ENCODE data around the gene LRRC36. TPM values are rescaled to one million over a fixed set of nuclear protein-coding genes. Genes with fewer than 3 reads are reported as not detected.

Gene LRRC36
- total and polyA plus RNA-seq, 2 donors (not counting 3 experiments of a cell fraction or from before 2014, with no cell fraction given) = 0.30 to 2.0 TPM

- Histone ChIP-seq H4K20me1 (replicated peaks; ENCODE audit: control insufficient read depth, extremely low read depth, insufficient read depth, low read length) (no peaks in the 10 kb centered on the region), H3K79me2 (ENCODE audit: control insufficient read depth, insufficient read depth, low read length) (no peaks in the 10 kb centered on the region), H3K9me3 (replicated peaks; ENCODE audit: control insufficient read depth, insufficient read depth, low read length) (no peaks in the 10 kb centered on the region), H3K4me2 (ENCODE audit: insufficient read depth, low read length) (no peak overlapping the region), H3K9me1 (replicated peaks; ENCODE audit: control insufficient read depth, extremely low read depth, insufficient read depth, low read length) (no peaks in the 10 kb centered on the region), H3K36me3 (ENCODE audit: control insufficient read depth in 2 of 2, extremely low read depth in 1 of 2, insufficient read depth in 2 of 2, low read length in 2 of 2) (no peaks in the 10 kb centered on the region), H3K4me1 (ENCODE audit: control insufficient read depth, extremely low read depth, insufficient read depth, low read length) (peaks cover 13% of the 10 kb centered on the region), H3K27ac (ENCODE audit: insufficient read depth, low read depth, low read length) (no peak overlapping the region), H3K9ac (replicated peaks; ENCODE audit: extremely low read depth, insufficient read depth, low read length) (no peak overlapping the region), H3K27me3 (ENCODE audit: control insufficient read depth in 2 of 2, insufficient read depth in 2 of 2, low read length in 2 of 2) (peaks cover 9 to 11% of the 10 kb centered on the region in 2 experiments), H3K4me3 (replicated peaks in 1 of 3; ENCODE audit: insufficient read depth in 1 of 3, low read depth in 1 of 3, low read length in 3 of 3) (no peak overlapping the region), H2AFZ (ENCODE audit: low read depth, low read length) (no peak overlapping the region)
- FAIRE-seq (no peak), DNase-seq (ENCODE audit: low read depth, low spot score) (no peak)
- ChIA-PET CTCF (no interaction called here), POLR2A (no interaction called here)
- intact Hi-C loops (cut with micrococcal nuclease) = loop anchor here (10.0 kb wide), 2 partner anchors 202 to 442 kb away; partner anchors contain the start of genes E2F4, ELMO3 and EXOC3L1
- no TSS peak for BruUV-seq (replicated peaks)
- dilution Hi-C loops (cut with MboI; ENCODE audit: extremely low pct_ligation_motif_present, low sequenced_read_pairs) = no loop called here
- TF ChIP-seq EZH2 (IDR thresholded peaks at IDR 0.05; ENCODE audit: borderline replicate concordance, low read depth, low read length, severe bottlenecking) = no peak
- no peak for TF ChIP-seq POLR2A (IDR thresholded peaks at IDR 0.05; ENCODE audit: low read depth, low read length)
- no peak for TF ChIP-seq FOS (IDR thresholded peaks at IDR 0.05; ENCODE audit: borderline replicate concordance, insufficient read depth, low read length)
- TF ChIP-seq POLR2AphosphoS5 (IDR thresholded peaks at IDR 0.05; ENCODE audit: insufficient read depth, low read depth, low read length) = no peak
- TF ChIP-seq JUN (IDR thresholded peaks at IDR 0.05; ENCODE audit: borderline replicate concordance, insufficient read depth, insufficient read length, low read depth) = no peak
- no peak for TF ChIP-seq MYC (IDR thresholded peaks at IDR 0.05; ENCODE audit: low read depth, low read length)
- TF ChIP-seq, protein P1, sequence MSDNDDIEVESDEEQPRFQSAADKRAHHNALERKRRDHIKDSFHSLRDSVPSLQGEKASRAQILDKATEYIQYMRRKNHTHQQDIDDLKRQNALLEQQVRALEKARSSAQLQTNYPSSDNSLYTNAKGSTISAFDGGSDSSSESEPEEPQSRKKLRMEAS (IDR thresholded peaks at IDR 0.05; ENCODE audit: insufficient read depth, insufficient read length) = no peak
- no peak for TF ChIP-seq CTCF (IDR thresholded peaks at IDR 0.05; ENCODE audit: extremely low read depth in 1 of 2, insufficient read depth in 1 of 2, low read depth in 1 of 2, low read length in 2 of 2)
- no peak for TF ChIP-seq GATA2 (IDR thresholded peaks at IDR 0.05; ENCODE audit: insufficient read depth, insufficient read length, low read depth, low read length)
Measured at GRCh38 chr16:67397036-67397801, 70.6 kb downstream of the LRRC36 start.
